ENCODE measurements around the gene KCNH2.
A peak's percentile ranks its signal among the peaks of the same experiment; 100 is the strongest.

KCNH2 gene

DNA sequence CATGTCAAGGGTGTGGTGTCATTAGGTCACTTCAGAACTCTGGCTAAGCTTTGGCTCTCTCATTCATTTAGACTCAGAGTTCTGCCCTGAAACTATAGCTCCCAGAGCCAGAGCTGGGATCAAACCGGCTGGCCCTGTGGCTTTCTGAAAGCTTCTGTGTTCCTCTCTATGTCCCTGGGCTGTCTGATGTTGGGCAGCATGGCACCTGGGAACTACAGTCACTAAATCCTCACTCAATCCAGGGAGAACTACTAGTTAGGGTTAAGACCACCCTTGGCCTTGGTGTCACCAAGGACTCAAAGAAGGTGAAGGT, 32.9 kb upstream of the KCNH2 start:
- no peak for DNase-seq

DNA sequence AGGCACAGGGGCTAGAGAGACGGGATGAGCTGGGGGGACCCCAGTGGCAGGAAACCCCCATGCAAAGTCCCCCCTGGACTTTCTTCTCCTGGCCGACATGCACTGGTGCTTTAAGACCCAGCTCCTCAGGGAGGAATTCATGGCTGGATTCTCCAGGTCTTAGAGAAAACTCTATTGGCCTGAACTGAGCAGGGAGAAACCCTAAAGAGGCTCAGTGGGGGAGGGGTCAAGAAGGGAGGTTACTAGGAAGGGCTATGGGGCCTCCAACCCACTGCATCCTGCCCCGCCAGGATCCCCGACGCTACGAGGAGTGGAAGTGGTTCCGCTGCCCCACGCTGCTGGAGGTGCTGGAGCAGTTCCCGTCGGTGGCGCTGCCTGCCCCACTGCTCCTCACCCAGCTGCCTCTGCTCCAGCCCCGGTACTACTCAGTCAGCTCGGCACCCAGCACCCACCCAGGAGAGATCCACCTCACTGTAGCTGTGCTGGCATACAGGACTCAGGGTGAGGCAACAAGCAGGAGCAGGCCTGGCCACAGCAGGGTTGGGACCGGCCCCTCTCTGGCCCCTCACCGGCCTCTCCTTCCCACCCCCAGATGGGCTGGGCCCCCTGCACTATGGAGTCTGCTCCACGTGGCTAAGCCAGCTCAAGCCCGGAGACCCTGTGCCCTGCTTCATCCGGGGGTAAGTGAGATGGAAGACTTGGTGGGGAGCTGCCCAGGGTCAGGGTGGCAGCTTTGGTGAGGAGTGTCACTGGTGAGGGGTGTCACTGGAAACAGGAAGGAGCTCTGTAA, 32.4 kb upstream of the KCNH2 start:
- DNase-seq = peak; percentile 34

DNA sequence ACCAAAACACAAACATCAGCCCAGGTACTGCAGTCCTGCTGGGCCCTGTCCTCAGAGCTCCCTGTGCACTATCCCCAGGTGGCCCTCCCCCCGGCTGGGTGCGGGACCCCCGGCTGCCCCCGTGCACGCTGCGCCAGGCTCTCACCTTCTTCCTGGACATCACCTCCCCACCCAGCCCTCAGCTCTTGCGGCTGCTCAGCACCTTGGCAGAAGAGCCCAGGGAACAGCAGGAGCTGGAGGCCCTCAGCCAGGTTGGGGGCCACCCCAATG, 31.9 kb upstream of the KCNH2 start:
- DNase-seq = no peak

DNA sequence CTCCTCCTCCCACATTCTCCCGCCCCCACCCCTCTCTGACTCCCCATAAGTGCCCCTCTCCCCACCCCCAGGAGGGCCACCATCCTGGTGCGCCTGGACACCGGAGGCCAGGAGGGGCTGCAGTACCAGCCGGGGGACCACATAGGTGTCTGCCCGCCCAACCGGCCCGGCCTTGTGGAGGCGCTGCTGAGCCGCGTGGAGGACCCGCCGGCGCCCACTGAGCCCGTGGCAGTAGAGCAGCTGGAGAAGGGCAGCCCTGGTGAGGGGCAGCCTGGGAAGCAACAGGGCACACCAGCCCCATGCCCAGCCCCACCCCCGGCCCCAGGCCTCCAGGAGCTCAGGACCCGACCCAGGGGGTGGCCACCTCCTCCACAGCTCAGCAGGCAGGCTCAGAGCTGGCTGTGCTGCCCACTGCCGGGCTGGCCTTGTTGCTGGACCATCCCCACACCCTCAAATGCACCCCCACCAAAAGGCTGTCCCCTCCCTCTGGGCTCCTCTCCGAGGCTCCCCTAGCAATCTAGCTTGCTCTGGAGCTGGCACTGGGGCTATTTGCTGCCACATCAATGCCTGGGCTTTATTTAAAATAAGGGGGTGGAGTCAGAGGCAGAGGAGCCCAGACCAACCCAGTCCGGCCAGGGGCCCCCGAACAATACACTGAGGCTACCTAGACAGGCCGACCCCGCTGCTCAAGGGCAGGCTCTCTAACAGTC, 31.4 kb upstream of the KCNH2 start:
- DNase-seq = no peak

DNA sequence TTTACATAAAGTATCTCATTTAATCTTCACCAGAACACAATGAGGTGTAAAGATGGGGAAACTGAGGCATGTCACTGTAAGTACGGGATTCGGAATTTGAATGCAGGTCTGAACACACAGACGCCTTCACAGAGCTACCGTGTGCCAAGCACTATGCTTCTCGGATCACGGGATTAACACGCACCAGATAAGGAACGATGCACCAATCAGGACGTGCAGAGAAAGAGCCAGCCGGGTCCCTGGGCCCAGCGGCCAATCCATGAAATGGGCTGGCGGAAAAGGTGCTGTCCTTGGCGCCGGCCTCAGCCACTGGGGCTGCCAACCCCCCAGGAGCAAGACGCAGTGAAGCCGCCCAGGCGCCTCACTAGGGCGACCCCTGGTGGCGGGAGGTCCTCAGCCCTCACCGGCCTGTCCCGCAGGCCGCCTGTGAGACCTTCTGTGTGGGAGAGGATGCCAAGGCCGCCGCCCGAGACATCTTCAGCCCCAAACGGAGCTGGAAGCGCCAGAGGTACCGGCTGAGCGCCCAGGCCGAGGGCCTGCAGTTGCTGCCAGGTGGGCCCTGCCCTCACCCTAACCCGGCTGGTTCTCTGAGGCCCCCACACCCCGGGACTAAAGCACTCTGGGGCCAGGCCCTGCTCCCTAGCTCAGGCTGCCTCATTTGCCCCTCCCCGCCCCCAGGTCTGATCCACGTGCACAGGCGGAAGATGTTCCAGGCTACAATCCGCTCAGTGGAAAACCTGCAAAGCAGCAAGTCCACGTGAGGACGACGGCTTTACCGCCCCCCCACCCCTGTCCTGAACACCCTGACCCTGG, 30.6 kb upstream of the KCNH2 start:
- DNase-seq = peak; percentile 82

DNA sequence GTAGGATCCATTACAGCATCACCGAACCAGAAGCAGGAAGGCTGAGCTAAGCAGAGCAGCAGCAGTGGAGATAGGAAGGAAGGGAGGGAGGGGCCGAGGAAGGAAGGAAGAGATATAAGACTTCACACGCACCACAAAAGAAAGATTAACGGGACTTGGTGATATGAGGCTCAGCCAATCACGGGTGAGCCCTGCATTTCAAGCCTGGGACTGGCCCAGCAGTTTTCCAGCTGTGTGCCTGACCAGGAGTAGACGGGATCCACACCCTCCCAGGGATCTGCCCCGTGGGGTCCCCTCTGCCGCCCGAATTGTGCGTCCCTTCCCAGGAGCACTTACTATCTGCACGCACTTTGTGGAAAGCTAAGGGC, 30.0 kb upstream of the KCNH2 start:
- DNase-seq = no peak

DNA sequence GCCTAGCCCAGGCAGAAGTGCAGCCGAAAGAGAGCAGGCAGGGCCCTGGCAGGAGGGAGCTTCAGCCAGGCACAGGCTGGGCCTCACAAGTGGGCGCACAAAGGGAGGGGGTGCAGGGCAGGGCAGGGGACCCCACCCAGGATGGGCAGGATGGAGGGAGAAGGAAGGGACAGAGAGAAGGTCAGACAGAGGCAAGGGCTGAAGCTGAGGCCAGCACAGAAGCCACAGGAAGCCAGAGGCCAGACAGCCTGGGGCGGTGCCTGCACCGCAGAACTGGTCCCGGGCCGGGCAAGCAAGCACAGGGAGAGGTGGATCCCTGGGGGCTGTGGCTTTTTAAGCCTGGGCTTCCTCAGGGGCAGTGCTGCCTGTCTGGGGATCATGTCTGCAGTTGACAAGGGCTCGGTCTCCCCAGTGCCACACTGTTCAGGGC, 29.4 kb upstream of the KCNH2 start:
- DNase-seq = no peak

DNA sequence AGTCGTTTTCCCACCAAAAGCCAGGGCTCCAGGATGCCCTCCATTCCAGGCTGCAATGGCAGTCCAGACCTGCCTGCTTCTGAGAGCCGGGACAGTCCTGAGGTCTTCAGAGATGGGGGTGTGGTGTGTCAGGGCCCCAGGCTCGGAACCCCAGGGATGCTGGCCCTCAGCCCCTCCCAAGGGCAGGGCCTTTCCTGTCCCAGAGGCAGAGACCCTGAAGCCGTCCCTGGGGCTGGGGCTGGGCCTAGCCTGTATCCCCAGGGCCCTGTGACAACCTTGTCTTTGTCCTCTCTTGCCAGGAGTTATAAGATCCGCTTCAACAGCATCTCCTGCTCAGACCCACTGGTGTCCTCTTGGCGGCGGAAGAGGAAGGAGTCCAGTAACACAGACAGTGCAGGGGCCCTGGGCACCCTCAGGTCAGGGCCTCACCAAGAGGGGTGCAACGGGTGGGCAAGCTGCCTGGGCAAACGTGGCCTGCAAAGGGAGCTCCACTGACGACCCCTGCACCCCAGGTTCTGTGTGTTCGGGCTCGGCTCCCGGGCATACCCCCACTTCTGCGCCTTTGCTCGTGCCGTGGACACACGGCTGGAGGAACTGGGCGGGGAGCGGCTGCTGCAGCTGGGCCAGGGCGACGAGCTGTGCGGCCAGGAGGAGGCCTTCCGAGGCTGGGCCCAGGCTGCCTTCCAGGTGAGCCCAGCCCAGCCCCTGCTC, 28.6 kb upstream of the KCNH2 start:
- no peak for DNase-seq

DNA sequence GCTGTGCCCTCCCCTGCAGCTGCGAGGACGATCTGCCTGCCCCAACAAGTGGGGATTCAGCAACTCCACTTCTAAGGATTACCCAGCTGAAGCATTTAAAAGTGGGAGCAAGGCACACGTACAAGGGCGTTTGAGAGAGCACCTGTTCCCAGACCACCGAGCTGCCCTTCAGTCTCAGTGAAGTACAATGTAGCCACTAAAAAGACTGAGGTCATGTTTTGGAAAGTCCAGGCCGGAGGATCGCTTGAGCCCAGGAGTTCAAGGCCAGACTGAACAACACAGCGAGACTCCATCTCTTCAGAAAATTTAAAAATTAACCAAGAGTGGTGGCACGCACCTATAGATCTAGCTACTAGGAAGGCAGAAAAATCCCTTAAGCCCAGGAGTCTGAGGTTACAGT, 27.4 kb upstream of the KCNH2 start:
- no peak for DNase-seq

DNA sequence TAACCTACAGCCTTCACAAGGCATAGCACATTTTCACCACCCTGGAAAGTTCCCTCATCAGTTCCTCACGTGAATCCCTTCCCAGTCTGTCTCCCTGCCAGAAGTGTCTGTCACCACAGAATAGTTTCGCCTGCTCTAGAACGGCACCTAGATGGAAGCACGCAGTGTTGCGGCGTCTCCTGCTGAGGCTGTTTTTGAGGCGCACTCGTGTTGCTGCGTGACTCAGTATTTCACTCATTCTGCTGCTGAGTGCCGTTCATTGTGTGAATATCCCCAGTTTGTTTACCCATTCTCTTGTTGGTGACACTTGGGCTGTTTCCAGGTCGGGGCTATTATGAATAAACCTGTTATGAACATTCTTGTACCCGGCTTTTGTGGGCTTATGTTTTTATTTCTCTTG, 25.5 kb upstream of the KCNH2 start:
- DNase-seq = no peak

DNA sequence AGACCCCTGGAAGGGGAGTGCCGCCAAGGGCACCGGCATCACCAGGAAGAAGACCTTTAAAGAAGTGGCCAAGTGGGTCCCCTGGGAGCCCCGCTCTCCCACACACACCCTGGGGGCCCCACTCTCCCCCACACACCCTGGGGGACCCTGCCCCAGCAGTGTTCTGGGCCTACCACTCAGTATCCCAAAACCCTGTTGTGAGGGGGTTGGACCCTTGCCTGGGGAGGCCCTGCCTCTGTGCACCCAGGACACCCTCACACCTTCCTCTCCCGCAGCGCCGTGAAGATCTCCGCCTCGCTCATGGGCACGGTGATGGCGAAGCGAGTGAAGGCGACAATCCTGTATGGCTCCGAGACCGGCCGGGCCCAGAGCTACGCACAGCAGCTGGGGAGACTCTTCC, 23.4 kb upstream of the KCNH2 start:
- no peak for DNase-seq

DNA sequence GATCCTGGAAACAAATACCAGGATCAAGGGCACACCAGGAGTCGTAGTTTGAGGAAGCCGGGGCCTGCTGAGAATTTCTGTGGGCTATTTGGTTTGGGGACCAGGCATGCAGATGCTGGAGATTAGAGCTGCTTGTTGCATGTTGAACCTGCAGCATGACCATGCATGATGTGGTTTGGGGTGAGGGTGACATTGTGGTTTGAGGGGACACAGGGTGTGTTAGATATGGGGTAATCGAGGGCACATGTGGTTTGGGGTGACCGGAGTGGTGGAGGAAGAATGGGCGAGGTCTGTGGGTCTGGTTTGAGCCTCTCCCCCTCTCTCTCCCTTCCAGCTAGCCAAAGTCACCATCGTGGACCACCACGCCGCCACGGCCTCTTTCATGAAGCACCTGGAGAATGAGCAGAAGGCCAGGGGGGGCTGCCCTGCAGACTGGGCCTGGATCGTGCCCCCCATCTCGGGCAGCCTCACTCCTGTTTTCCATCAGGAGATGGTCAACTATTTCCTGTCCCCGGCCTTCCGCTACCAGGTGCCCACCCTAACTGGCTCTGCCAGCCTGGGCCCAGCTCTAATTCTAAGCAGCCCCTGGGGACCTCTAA, 22.9 kb upstream of the KCNH2 start:
- DNase-seq = no peak

DNA sequence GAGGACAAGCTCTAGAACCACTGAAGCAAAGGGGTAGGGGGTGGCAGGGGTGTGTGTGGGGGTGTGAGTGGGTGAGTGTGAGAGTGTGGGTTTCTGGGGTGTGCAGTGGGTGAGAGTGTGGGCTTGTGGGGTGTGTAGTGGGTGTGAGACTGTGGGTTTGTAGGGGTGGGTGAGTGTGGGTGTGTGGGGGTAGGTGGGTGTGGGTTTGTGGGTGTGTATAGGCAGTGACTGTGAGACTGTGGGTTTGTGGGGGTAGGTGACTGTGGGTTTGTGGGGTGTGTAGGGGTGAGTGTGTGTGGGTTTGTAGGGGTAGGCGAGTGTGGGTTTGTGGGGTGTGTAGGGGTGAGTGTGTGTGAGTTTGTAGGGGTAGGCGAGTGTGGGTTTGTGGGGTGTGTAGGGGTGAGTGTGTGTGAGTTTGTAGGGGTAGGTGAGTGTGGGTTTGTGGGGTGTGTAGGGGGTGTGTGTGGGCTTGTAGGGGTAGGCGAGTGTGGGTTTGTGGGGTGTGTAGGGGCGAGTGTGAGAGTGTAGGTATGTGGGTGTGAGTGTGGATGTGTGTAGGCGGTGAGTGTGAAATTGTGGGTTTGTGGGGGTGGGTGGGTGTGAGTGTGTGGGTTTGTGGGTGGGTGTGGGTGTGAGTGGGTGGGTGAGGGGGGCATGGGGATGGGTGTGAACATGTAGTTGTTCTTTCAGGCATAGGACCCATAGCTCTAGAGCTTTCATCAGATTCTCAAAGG, 21.5 kb upstream of the KCNH2 start:
- DNase-seq = no peak

DNA sequence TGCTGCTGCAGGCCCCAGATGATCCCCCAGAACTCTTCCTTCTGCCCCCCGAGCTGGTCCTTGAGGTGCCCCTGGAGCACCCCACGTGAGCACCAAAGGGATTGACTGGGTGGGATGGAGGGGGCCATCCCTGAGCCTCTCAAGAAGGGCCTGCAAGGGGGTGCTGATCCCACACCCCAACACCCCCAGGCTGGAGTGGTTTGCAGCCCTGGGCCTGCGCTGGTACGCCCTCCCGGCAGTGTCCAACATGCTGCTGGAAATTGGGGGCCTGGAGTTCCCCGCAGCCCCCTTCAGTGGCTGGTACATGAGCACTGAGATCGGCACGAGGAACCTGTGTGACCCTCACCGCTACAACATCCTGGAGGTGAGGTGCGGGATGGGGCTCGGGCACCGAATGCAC, 20.9 kb upstream of the KCNH2 start:
- no peak for DNase-seq

DNA sequence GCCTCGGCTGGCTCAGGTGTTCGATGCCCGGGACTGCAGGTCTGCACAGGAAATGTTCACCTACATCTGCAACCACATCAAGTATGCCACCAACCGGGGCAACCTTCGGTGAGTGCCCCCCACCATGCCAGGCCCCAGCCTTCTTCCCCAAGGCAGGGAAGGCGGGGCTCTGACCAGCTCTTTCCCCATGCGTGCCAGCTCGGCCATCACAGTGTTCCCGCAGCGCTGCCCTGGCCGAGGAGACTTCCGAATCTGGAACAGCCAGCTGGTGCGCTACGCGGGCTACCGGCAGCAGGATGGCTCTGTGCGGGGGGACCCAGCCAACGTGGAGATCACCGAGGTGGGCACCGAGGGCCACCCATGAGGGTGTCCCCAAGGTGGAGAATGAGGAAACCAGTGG, 20.2 kb upstream of the KCNH2 start:
- no peak for DNase-seq

DNA sequence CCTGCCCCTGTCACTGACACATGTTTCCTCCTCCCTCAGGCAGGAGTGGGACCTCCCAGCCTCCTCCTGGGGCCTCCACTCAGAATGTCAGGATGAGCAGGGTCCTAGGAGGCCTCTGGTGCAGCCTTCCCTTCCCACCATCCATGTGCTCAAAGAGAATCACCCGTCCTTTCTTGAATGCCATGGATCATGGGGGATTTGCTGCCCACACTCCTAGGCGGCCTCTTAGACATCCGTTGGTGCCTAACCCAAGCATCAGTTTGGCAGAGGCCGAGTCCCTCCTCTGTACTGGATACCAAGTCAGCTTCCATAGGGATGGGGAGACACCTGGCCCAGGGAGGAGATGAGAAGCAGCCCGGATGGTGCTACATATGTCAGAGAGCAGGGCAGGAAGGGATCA, 19.7 kb upstream of the KCNH2 start:
- DNase-seq = no peak

DNA sequence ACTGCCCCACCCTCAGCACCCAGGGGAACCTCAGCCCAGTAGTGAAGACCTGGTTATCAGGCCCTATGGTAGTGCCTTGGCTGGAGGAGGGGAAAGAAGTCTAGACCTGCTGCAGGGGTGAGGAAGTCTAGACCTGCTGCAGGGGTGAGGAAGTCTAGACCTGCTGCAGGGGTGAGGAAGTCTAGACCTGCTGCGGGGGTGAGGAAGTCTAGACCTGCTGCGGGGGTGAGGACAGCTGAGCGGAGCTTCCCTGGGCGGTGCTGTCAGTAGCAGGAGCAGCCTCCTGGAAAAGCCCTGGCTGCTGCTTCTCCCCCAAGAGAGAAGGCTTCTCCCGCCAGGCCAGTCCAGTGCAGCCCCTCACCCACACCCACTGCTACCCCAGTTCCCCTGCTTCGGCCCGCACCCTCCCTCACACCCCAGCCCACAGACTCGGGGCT, 19.0 kb upstream of the KCNH2 start:
- DNase-seq = no peak

DNA sequence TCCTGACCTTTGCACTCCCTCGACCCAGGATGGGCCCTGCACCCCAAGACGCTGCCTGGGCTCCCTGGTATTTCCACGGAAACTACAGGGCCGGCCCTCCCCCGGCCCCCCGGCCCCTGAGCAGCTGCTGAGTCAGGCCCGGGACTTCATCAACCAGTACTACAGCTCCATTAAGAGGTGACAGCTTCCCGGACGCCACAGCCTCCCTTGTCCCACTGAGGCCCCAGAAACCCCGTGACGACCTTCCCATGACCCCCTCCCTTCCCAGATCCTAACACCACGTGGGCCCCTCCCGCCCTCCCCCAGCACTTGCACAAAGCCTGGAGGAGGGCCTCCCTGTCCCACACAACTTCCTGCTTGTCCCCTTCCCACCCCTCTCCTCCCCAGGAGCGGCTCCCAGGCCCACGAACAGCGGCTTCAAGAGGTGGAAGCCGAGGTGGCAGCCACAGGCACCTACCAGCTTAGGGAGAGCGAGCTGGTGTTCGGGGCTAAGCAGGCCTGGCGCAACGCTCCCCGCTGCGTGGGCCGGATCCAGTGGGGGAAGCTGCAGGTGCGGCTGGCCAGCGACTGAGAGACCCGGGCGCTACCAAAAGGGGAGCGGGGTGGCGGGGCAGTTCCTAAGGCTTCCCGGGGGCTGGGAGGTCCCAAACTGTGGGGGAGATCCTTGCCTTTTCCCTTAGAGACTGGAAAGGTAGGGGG, 18.4 kb upstream of the KCNH2 start:
- DNase-seq = no peak

DNA sequence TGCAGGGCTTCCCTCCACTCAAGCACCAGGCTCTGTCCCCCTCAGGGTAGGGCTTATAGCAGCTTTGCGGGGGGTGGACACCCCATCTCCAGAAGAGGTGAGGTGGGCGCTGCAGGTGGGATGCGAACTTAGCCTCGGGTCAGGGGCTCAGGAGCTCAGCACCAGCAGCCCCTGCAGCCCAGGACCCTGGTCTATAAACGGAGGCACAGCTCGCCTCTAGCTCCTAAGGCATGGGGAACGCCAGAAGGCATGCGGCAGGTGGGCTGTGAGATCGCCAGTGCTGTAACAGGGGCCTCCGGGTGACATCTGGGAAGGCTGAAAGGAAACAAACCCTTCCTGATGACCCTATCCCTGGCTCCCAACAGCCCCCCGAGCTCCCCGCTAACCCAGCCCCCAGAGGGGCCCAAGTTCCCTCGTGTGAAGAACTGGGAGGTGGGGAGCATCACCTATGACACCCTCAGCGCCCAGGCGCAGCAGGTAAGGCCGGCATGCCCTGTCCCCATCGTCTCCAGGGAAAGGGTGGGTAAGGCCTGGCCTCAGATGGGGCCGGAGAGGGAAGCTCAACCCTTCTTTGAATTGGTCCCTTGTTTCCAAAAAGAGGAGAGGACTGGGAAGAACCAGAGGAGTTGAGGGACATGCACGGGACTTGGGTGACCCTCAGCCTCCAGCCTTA, 16.9 kb upstream of the KCNH2 start:
- no peak for DNase-seq

DNA sequence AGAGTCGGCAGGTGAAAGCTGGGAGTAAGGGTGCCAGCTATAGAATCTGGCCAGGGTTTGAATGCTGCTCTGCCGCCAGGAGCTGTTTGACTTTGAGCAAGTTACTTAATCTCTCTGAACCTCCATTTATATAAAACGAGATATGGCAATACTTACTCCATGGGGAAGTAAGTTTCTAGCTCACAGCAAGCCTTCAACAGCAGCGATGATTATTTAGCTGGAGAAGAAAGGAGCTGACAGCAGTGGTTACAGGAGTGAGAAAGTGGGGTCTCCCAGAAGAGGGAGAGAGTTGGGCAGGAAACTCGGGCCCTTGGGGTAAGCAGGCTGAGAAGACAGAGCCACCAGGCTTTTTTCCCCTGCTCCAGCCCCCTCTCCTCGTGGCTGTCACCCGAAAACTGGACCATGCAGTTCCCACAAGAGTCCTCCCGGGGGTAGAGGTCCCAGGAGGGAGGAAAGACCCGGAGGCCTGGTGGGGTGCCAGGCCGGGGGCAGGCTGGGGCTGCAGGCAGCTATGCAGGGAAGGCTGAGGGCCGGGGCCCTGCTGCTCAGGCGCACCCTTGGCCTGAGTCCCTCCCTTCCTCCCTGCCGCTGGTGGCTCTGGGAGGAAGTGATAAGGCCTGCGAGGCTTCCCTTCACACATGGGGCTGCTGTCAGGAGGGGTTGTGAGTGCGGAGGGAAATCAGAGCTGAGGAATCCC, 16.2 kb upstream of the KCNH2 start:
- no peak for DNase-seq

DNA sequence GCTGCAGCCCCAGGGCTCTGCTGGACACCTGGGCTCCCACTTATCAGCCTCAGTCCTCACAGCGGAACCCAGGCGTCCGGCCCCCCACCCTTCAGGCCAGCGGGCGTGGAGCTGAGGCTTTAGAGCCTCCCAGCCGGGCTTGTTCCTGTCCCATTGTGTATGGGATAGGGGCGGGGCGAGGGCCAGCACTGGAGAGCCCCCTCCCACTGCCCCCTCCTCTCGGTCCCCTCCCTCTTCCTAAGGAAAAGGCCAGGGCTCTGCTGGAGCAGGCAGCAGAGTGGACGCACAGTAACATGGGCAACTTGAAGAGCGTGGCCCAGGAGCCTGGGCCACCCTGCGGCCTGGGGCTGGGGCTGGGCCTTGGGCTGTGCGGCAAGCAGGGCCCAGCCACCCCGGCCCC, 15.4 kb upstream of the KCNH2 start:
- no peak for DNase-seq

All from activated naive CD4-positive, alpha-beta T cell treated with anti-CD3 and anti-CD28 coated beads, Interleukin-2, amount 50 U/mL, for 16 hours (primary cell).